ENCODE results near the gene ANTXR1.
A peak's percentile ranks its signal among the peaks of the same experiment; 100 is the strongest.

ANTXR1 gene

DNA sequence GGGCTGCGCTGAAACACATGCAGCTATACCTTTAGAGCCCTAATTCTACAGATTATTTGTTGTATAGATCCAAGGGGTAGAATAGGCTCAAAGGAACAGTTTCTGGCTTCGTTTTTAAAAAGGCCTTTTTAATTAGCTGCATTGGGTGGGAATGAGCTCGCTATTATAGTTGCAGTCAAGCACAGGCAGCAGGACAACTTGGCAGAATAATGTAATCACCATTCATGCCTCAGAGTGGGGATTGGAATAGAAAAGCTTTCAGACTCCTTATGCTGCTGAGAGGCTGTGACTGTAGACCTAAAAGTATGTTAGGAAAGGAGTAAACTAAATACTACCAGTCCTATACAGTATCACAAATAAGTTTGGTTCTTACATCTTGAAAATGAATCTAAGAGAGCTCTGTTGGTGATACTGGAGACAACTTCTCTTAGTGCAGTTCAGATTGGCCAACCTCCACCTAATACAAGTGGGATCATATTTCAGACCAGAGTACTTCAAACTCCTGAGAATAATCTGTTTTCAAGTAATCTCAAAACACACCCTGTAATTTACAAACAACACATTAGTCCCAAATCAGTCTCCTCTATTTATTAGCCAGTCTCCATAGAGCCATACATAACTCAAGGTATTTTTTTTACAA is 121.4 kb downstream of the ANTXR1 start:
- DNase-seq (ENCODE audit: low spot score), result no peak

DNA sequence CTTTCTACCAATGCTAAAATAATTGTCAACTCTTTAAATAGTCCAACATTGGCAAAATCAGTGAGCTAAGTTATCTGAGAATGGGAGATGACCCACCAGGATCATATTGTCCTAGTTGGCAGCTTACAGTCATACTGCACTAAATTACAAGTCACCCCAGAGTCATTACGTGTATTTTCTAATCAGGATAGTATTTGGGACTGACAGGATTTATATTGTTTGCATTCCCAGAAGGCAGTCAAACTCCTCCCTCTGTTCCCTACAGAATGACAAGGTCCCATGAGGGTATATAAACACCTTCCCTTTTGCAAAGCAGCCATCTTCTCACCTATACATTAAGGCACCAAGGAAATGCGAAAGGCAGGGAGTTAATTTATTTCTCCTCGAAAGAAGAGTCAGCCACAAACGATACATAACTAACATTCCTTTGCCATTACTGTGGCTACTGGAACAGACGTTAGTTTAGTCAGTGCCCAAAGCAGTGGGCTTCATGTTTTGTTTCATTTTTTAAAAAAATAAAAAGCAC is 125.3 kb downstream of the ANTXR1 start:
- no peak for DNase-seq (ENCODE audit: low spot score)

DNA sequence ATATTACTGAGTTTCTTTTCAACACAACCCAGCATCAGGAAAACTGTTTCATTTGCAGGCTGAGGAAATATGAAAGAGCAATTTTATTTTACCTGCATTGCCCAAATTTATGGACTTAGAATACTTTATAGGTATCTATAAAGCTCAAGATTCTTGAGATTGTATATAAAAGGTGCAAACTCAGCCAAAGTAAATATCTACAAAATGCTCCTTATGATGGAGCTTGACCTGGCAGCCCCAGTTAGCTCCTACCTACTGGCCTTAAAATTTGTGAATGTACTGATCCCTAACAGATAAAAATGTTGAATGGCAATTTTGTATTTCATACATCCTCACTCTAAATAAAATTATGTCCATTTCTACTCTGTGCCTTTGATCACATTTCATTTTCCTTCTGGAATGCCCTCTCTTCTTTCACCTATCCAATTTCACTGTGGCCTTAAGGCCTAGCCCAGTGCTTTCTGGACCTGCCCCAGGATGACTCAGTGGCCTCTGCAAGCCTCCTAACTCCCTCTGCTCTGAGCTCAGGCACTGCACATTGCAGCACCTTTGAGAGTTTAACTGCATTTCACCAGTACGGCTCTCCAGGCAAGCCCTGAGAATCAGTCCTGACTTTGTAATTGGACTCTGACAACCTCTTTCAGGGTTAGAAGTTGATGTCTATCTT is 125.9 kb downstream of the ANTXR1 start:
- no peak for DNase-seq (ENCODE audit: low spot score)

DNA sequence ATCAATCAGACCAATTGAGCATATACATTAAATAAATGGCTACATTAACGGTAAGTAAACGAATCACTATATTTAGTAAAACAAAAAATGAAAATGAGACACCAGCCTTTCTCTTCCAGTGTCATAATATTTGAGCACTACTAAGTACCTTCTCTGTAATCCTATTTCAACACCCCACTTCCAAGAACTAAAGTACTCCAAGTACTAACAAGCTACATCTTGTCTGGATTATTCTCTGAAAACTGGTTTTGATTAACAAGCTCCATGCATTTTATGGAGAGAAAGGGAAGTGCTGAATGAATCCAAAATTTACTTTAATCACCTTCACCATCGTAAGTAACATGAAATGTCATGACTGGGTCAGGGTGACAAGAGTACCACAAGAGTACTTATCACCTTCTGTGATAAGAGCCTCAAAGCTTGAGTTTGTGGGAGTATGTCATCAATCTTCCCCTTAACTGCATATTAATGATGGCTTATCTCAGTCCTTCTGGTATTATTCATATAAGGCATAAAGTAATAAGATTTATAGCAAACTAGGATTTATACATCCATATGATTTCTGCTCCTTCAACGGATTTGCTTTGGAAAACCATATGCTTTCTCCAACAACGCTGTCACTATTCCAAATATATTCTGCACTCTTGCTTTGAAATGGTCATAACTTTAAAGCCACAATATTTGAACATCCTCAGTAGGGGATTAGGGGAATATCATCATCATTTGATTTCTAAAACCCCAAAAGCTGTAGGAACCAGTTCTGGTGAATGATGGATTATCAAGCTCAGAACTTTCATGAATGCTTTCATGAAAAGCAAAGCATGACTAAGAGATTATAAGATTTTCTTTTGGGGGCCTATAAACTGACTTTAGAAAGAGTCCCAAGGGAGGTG is 127.0 kb downstream of the ANTXR1 start:
- DNase-seq (ENCODE audit: low spot score), result no peak

DNA sequence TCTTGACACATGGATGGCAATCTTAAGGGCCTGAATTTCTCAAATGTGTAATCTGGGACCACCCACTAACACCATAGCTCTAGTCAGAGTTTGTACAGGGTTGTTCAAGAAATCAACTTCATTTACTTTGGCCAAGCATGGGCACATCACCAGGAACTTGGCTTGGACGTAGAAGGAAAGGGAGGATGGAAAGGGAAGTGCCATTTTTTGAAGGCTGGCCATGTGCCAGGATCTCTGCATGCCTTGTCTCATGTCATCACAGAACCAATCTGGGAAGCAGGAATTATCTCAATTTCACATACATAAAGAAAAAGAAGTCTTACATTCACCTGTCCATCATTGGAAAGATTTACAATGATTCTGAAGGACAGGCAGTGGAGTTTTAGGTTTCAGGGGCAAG is 128.1 kb downstream of the ANTXR1 start:
- DNase-seq (ENCODE audit: low spot score), result peak; percentile 7

DNA sequence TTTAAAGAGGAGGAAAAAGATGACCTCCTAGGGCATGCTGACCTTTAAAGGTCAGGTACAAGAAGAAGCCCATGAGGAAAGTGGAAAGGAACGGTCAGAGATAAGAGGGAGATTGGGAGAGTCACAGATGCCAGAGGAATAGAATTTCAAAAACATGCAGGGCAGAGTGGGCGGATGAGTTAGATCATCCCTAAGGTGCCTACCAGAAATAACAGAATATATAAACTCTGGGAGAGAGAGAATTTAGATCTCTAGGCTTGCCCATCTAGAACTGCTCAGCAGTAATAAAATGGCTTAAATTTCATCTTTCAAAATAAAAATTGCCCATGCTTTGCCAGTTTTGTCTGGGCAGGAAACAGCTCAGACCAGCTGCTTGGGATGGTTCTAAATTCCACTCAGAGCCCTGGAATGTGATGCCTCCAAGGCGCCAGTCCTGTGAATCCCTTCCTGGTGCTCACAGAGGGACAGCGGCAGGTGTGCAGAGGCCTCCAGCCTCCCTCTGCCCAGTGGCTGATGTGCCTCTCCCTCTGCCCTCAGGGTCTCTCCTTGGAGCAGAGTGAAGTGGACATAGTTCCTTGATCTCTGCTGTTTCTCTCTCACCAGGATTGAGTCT is 130.9 kb downstream of the ANTXR1 start:
- no peak for DNase-seq (ENCODE audit: low spot score)

DNA sequence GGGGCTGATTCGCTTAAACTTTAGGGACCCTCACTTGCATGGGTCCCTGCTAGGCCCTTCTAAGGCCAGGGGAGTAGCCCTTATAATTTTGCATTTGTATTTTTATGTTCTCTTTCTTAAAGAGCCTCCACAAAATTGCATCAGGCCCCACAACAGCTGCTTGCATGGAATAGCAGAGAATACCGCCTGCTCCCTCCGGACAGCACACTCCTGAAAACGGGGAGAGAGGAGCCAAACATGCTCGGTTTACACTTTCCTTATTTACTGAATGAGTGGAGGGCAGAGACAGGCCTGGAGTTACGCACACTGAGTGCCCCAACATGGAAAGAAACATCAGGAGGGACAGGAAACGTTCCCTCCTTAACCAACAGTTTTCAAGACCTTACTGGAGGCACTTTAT is 132.2 kb downstream of the ANTXR1 start:
- no peak for DNase-seq (ENCODE audit: low spot score)

DNA sequence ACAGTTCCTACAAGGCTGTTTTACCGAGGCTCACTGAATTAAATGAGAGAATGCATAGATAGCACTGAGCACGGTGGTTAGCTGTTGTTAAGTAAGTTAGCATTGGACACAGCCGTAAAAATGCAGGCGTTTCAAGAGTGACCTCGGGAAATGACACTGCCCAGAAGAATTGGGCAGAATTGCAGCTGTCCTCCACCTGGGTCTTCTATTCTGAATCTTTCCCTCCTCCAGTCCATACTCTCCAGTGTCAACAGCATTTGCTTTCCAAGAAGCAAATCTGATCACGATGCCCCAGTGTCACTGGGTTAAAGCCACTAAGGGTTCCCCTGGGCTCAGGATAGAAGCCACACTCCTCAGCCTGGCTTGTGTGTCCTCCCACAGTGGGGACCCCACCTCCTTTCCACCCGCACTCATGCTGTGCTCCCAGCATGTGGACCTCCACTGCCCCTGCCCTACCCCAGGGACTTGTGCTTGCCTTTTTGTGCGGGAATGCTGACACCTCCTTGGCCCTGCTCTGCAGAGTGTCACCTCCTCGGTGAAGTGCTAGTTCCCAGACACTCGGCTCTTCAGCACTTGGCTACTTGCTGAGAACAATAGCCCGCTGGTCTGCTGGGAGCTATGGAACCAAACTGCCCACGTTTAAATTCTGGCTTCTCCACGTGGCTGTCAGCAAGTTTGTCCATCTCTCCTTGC is 135.0 kb downstream of the ANTXR1 start:
- no peak for DNase-seq (ENCODE audit: low spot score)

DNA sequence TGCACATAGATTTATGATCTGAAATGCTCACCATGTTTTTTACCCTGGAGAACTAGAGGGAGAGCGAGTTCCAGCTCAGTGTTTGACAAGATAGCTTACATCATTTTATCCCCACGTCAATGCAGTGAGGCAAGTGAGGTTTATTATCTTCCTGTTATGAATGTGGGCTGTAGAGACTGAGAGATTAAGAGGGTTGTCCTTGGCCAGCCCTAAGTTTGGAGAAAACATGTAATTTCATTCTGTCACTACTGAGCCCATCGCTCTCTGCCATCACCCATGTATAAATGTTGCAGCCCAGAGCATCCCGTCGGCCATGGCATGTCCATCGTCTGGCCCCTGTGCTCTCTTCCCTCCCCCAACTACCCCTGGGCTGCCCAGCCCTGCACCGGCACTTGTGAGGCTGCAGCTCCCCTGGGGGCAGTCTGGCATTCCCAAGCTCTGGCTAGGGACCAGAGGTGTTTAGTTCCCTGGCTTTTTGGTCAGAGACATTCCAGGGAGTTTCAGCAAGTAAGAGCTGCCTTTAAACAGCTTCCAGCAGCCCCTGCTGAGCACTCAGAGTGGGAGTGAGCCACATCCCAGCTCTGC is 136.7 kb downstream of the ANTXR1 start:
- no peak for DNase-seq (ENCODE audit: low spot score)

DNA sequence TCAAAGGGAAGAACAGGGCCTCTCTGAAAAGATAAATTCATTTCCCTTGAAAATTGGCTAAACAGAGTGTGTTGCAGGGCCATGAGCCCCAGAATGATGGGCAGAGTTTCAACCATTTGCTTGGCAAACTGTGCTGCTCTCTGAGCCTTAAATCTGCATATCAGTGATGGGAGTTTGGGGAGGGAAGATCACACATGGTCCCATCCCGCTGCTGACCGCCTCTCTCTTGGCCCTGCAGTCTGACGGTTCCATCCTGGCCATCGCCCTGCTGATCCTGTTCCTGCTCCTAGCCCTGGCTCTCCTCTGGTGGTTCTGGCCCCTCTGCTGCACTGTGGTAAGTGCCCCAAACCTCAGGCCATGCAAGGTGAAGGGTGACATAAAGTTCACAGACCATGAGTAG is 139.0 kb downstream of the ANTXR1 start:
- DNase-seq (ENCODE audit: low spot score), result no peak

DNA sequence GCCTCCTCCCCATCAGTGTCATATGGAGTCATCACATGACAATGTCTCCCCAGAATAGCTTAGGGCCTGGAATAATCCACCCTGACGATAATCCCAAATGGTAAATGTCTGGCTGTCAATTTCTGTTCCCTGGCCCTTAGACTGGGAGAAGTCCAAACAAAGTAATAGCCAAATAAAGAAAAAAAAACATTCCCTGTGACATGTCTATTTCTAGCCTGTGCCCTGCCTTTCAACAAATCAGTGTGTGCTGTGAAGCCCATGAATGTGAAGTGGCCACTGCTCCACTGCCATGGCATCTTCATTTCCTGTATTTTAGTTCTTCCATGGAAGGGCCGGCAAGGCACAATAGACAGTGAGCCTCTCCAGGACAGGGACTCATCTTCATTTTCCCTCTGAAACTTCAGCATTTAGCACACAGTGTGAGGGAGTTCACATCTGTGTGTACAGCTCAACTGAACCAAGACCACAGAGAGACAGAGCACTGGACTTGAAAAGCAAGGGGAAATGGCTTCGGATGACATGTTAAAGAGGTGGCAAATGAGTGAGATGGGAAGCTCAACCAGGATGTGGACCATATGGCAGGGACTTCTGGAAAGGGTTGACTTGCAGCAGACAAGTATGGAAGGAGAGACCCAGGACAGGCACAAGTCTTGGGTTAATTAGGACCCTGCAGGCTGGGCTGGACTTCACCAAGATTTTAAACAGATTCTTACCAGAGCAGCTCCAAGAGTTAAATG is 140.0 kb downstream of the ANTXR1 start:
- no peak for DNase-seq (ENCODE audit: low spot score)

DNA sequence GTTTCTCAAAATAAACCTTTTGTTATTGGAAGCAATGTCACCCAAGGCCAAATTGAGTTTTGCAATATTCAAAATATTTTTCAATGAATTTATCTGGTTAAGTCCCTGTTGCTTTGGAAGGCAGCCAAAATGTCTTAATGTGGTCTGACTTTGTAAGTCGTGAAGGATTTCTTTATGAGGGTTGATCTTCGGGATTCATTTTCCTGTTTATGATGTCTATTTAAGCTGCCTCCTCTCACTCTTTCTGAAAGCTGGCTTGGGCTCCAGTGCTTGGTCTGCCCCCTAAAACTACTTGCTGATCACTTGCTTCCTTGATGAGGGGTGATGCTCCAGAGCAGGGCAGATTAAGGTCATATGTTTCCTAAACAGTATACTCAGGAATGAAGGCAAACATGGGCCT is 141.1 kb downstream of the ANTXR1 start:
- no peak for DNase-seq (ENCODE audit: low spot score)

DNA sequence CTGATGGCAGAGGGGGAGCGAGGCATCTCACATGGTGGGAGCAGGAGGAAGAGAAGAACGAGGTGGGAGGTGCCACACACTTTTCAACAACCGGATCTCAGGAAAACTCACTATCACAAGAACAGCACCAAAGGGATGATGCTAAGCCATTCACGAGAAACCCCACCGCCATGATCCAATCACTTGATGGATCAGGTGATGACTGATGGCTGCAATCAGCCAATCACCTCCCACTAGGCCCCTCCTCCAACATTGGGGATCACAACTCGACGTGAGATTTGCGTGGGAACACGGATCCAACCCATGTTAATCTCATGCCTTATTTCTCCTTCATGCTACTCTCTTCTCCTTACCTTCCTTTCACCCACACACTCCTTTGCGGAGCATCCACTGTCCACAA is 143.6 kb downstream of the ANTXR1 start:
- DNase-seq (ENCODE audit: low spot score), result no peak

DNA sequence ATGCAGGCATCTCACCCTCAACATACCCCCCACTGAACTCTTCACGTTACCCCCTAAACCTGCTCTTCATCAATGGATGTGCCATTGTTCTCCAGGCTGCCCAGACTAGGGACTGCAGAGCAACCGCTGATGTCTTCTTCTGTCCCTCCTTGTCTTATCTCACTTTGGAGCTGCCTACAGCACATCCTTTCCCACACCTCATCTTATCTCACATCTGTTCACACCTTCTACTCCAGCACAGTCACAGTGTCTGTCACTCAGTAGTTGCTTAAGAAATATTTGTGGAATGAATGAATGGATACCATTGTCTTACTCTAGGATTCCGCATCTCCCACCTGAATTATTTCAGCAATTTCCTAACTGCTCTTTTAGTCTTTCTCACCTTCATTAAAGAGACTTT is 144.5 kb downstream of the ANTXR1 start:
- DNase-seq (ENCODE audit: low spot score), result no peak

DNA sequence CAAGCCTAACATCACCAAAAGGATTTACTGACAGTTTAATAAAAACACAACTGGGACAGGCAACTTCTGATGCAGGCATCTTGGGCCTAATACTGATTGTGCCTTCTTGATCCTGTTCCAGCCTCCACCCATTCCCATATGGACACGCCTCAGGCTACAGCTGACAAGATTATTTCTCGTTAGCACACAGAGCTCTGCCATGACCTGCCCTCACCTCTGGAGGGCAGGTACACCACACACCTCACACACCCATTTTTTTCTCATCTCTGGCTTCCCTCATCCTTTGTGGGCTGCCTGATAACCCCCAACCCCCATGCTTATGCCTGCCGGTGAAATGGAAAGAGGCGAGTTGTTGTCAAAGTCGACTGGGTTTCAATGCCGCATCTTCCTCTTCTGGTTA is 147.0 kb downstream of the ANTXR1 start:
- no peak for DNase-seq (ENCODE audit: low spot score)

DNA sequence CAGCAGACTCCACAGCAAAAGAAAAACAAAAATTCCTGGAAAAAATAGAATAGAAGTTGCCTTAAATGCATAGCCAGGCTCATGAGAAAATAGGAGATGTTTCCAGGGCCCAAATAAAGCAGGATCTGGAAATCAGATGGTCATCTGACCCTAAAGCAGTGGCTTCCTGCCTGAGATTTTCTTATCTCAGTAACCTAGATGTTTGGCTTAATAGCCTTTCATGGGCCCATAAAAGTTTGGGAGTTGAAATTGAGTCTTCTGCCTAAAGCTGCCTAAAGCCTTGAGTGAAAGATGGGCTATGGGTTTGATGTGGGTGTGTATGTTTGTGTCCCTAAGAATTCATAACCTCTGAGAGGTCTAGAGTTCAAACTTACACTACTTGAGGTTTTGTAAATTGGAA is 149.1 kb downstream of the ANTXR1 start:
- DNase-seq (ENCODE audit: low spot score), result no peak

DNA sequence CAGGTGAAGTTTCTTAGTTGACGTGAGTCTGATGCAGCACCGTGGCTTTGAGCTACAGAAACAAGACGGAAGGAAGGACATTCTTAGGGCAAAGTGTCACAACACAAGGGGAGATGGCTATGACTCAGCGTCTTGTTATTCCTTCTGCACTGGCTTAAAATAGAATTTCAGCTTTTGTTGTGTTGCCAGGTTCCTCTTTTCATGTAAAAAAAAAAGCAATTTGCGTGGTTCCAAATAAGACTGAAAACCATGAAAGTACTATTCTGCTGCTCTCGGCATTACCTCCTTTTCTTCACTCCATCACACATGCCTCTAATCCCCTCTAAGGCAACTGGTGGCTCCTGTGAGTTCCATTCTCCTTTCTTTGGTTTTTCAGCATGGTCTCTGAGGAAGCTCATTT is 150.1 kb downstream of the ANTXR1 start:
- DNase-seq (ENCODE audit: low spot score), result no peak

DNA sequence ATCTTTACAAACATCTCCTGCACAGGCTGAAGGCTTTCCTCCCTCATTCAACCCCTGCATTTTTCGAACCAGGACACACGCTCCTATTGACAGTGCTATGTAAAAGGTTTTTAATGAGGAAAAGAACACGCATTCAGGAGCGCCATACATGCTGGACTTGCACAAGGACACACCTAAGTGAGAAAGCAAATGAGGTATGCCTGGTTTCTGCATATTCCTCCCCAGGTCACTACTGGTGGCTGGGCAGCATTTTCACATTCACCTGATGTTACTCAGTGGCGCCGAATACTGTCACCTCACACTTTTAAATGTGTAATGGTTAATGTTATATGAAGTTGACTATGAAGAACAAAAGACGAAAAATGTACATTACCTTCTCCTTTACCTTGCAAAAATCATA is 150.6 kb downstream of the ANTXR1 start:
- DNase-seq (ENCODE audit: low spot score), result no peak

DNA sequence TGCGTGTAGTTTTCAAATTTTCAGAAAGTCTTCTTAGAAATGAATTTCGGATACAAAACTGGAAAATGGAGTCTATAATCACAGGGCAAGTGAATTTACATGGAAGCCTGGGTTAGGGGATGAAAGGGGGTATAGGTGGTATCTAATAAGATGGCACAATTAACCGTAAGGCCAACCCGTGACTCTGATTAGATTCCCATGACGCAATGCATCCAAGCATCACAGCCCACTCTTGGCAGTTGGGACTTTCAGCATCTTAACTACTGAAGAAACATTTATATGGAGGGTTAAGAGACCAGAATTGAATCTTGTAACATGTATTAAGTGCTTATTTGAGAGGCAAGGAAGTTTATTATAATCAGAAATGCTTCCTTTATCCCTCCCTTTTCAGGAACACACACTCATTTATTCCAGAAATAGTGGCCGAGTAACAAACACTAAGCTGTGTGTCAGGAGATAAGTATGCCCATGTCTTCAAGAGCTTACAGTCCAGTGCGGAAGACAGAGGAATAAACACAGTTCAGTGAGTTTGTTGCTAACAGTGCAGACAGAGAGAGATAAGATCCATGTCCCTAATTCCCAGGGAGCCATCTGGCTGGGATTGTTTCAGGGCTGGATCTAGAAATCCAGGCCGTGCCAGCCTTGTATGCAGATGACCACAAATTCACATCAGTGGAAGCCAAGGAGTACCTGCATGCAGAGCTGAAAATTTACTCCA is 151.2 kb downstream of the ANTXR1 start:
- peak; percentile 23 for DNase-seq (ENCODE audit: low spot score)

Data from cerebellar cortex (tissue), 1 donor.